Trophoblast cell (in vitro differentiated cells and primary cell): Measurements from ENCODE around the gene NCF1.
"Not testable (repeated sequence)": the region's sequence is repeated elsewhere in the genome, so short reads cannot be mapped to it uniquely, and the experiment has no call there.

Experiments
- DNase-seq, 2 donors: peaks; one replicate each; pipeline ENCODE4 v3.0.0-alpha.2; 2016
- H2AFZ ChIP-seq: 2 replicates; pipeline ENCODE4 v1.6.1; 2013; ENCODE audit warnings: low read length, moderate library complexity, mild to moderate bottlenecking; ENCODE audit not compliant: insufficient read depth, poor library complexity
- H2AK5ac ChIP-seq: 2 replicates; pipeline ENCODE4 v1.6.1; 2013; ENCODE audit warnings: mild to moderate bottlenecking, low read length
- H2BK120ac ChIP-seq: 2 replicates; pipeline ENCODE4 v1.6.1; 2013; ENCODE audit warnings: low read length, mild to moderate bottlenecking, moderate library complexity; ENCODE audit not compliant: insufficient read depth, poor library complexity
- H2BK12ac ChIP-seq: 2 replicates; pipeline ENCODE4 v1.6.1; 2013; ENCODE audit warnings: mild to moderate bottlenecking, low read length, moderate library complexity
- H2BK5ac ChIP-seq: 2 replicates; pipeline ENCODE4 v1.6.1; 2013; ENCODE audit warnings: low read length, low read depth, moderate library complexity, mild to moderate bottlenecking; ENCODE audit not compliant: poor library complexity
- H3K14ac ChIP-seq: 2 replicates; pipeline ENCODE4 v1.6.1; 2013; ENCODE audit warnings: mild to moderate bottlenecking, low read length
- H3K18ac ChIP-seq: 2 replicates; pipeline ENCODE4 v1.6.1; 2013; ENCODE audit warnings: mild to moderate bottlenecking, low read length
- H3K23ac ChIP-seq: 2 replicates; pipeline ENCODE4 v1.6.1; 2013; ENCODE audit warnings: low read length
- H3K27ac ChIP-seq: 2 replicates; pipeline ENCODE4 v1.5.1; 2013; ENCODE audit warnings: low read depth, mild to moderate bottlenecking, inconsistent platforms, low read length, moderate library complexity
- H3K27me3 ChIP-seq: 2 replicates; pipeline ENCODE4 v1.6.1; 2013; ENCODE audit warnings: inconsistent platforms, mild to moderate bottlenecking, low read length, moderate library complexity; ENCODE audit not compliant: insufficient read depth
- H3K36me3 ChIP-seq, 2 experiments: 1 replicate in 1 of 2; 2 replicates in 1 of 2; pipeline ENCODE4 v1.6.1; 2013; ENCODE audit warnings: low read length in 2 of 2, mild to moderate bottlenecking in 2 of 2, moderate library complexity in 1 of 2; ENCODE audit not compliant: insufficient read depth in 2 of 2, control insufficient read depth in 1 of 2
- H3K4ac ChIP-seq: 2 replicates; pipeline ENCODE4 v1.6.1; 2013; ENCODE audit warnings: low read depth, mild to moderate bottlenecking, low read length, moderate library complexity
- H3K4me1 ChIP-seq, 2 experiments: 1 replicate in 1 of 2; 2 replicates in 1 of 2; pipeline ENCODE4 v1.6.1; 2013; ENCODE audit warnings: low read length in 2 of 2, mild to moderate bottlenecking in 2 of 2, moderate library complexity in 1 of 2; ENCODE audit not compliant: insufficient read depth in 2 of 2, control insufficient read depth in 1 of 2
- H3K4me2 ChIP-seq: 2 replicates; pipeline ENCODE4 v1.6.1; 2013; ENCODE audit warnings: inconsistent platforms, mild to moderate bottlenecking, low read length, moderate library complexity
- H3K4me3 ChIP-seq: 2 replicates; pipeline ENCODE4 v1.5.1; 2013; ENCODE audit warnings: mild to moderate bottlenecking, low read depth, low read length, inconsistent platforms
- H3K79me1 ChIP-seq: one replicate; pipeline ENCODE4 v1.6.1; 2013; ENCODE audit warnings: low read length
- H3K79me2 ChIP-seq: 2 replicates; pipeline ENCODE4 v1.6.1; 2013; ENCODE audit warnings: low read length, mild to moderate bottlenecking; ENCODE audit not compliant: control insufficient read depth, insufficient read depth, poor library complexity
- H3K9ac ChIP-seq: 2 replicates; pipeline ENCODE4 v1.6.1; 2013; ENCODE audit warnings: mild to moderate bottlenecking, low read length
- H3K9me3 ChIP-seq: 2 replicates; pipeline ENCODE4 v1.6.1; 2013; ENCODE audit warnings: low read depth, mild to moderate bottlenecking, control low read depth, inconsistent platforms, low read length; ENCODE audit not compliant: insufficient read depth
- H4K12ac ChIP-seq: 2 replicates; pipeline ENCODE4 v1.6.1; 2013; ENCODE audit warnings: low read depth, mild to moderate bottlenecking, low read length, moderate library complexity
- H4K8ac ChIP-seq: 2 replicates; pipeline ENCODE4 v1.6.1; 2013; ENCODE audit warnings: low read depth, mild to moderate bottlenecking, low read length, moderate library complexity
- H4K91ac ChIP-seq: one replicate; pipeline ENCODE4 v1.6.1; 2013; ENCODE audit warnings: low read depth, mild to moderate bottlenecking, low read length, moderate library complexity
- WGBS: extraction: QIAGEN DNeasy Blood & Tissue Kit; methylation state at CpG from one replicate; pipeline ENCODE4 v1.1.7; 2013; ENCODE audit warnings: missing lambda C conversion rate; ENCODE audit not compliant: insufficient read length, insufficient coverage; ENCODE audit errors: extremely low coverage; 5-methylcytosine and 5-hydroxymethylcytosine counted together

Gene NCF1

GRCh38 chr7:74820146-74820805 is 46.5 kb downstream of the NCF1 start:
- not testable (repeated sequence) for H3K4me2 ChIP-seq, H4K8ac ChIP-seq, H3K79me2 ChIP-seq, H3K18ac ChIP-seq, DNase-seq, H2BK120ac ChIP-seq, H3K9ac ChIP-seq, H2AFZ ChIP-seq, H3K4ac ChIP-seq, H3K4me1 ChIP-seq, H2AK5ac ChIP-seq, H4K91ac ChIP-seq, H4K12ac ChIP-seq, H3K36me3 ChIP-seq, H3K9me3 ChIP-seq, H3K27ac ChIP-seq, H3K27me3 ChIP-seq, H3K79me1 ChIP-seq, H3K14ac ChIP-seq, H3K23ac ChIP-seq, H2BK12ac ChIP-seq, H2BK5ac ChIP-seq, H3K4me3 ChIP-seq
- WGBS: no CpG with 5 or more reads among the region's 23 CpGs

DNA sequence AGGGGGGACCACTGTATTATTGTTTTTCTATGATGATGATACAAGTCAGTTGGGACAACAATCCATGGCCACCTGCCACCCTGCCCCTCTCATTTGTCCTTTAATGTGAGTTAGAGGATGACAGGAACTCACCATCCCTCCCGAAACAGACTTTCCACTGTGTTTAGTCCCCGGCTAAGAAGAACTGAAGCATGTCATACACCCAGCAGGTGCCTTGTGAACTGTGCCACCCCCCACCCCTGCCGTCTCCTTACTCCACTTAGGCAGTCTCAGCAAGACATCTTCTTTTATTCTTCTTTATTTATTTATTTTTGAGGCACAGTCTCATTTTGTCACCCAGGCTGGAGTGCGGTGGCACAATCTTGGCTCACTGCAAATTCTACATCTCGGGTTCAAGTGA is 47.4 kb downstream of the NCF1 start:
- H3K4me2 ChIP-seq, H3K14ac ChIP-seq, H2AK5ac ChIP-seq, H3K4me1 ChIP-seq, H4K12ac ChIP-seq, H2BK5ac ChIP-seq, H3K4ac ChIP-seq, H3K9me3 ChIP-seq, H4K8ac ChIP-seq, H3K18ac ChIP-seq, H3K4me3 ChIP-seq, H2AFZ ChIP-seq, H3K79me1 ChIP-seq, H3K23ac ChIP-seq, H2BK120ac ChIP-seq, H2BK12ac ChIP-seq, H3K27me3 ChIP-seq, H3K79me2 ChIP-seq, H3K9ac ChIP-seq, H4K91ac ChIP-seq, H3K36me3 ChIP-seq, H3K27ac ChIP-seq, DNase-seq: not testable (repeated sequence)
- no CpG with 5 or more reads among the region's 5 CpGs for WGBS

GRCh38 chr7:74829959-74830358 is 56.1 kb downstream of the NCF1 start:
- H2AK5ac ChIP-seq, H3K4me3 ChIP-seq, H3K79me2 ChIP-seq, H3K9ac ChIP-seq, H3K4me1 ChIP-seq, H4K8ac ChIP-seq, H3K18ac ChIP-seq, H3K79me1 ChIP-seq, H3K36me3 ChIP-seq, H4K91ac ChIP-seq, H3K4me2 ChIP-seq, H4K12ac ChIP-seq, H3K9me3 ChIP-seq, H2AFZ ChIP-seq, H3K27ac ChIP-seq, H3K27me3 ChIP-seq, H2BK5ac ChIP-seq, H3K14ac ChIP-seq, H3K4ac ChIP-seq, H3K23ac ChIP-seq, H2BK120ac ChIP-seq, H2BK12ac ChIP-seq, DNase-seq: not testable (repeated sequence)
- no CpG with 5 or more reads among the region's 4 CpGs for WGBS

- not testable (repeated sequence) for H3K36me3 ChIP-seq, H3K9ac ChIP-seq, H3K9me3 ChIP-seq, DNase-seq, H2AK5ac ChIP-seq, H3K14ac ChIP-seq, H3K23ac ChIP-seq, H2BK12ac ChIP-seq, H3K79me2 ChIP-seq, H3K4me2 ChIP-seq, H3K4me1 ChIP-seq, H3K27me3 ChIP-seq, H4K12ac ChIP-seq, H2BK5ac ChIP-seq, H3K4me3 ChIP-seq, H3K79me1 ChIP-seq, H3K4ac ChIP-seq, H3K27ac ChIP-seq, H2AFZ ChIP-seq, H3K18ac ChIP-seq, H4K91ac ChIP-seq, H2BK120ac ChIP-seq, H4K8ac ChIP-seq
- WGBS: no CpG with 5 or more reads among the region's 4 CpGs
Observed at GRCh38 chr7:74830411-74830810, 56.6 kb downstream of the NCF1 start.
